ENCODE measurements around the gene PHAF1. TPM values are rescaled to one million over a fixed set of nuclear protein-coding genes. Genes with fewer than 3 reads are reported as not detected.
A peak's percentile ranks its signal among the peaks of the same experiment; 100 is the strongest.

The PHAF1 gene
- polyA plus RNA-seq, 1 donor from 2014 or later, result 14.5 TPM

DNA sequence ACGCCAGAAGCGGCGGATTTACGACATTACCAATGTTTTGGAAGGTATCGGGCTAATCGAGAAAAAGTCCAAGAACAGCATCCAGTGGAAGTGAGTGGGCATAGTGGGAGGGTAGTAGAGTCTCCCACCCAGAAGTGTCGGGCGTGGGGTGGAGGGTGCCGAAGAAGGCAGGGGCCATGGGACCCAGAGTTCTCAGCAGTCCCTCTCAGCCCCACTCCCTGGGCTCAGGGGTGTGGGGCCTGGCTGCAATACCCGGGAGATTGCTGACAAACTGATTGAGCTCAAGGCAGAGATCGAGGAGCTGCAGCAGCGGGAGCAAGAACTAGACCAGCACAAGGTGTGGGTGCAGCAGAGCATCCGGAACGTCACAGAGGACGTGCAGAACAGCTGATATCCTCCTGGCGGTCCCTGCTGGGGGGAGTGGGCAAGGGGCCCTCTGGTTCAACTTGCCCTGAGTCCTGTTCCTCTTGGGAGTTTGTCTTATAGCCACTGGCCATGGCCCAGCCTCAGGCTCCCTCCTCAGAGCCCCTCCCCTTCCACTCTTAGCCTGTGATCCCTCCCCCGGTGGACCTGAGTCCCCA lies 83.1 kb downstream of the PHAF1 start:
- peaks cover 6% of the 10 kb centered on the region for H3K36me3 Mint-ChIP-seq
- H3K4me1 Mint-ChIP-seq, result peaks cover 16 to 22% (median 19%) of the 10 kb centered on the region in 3 donors
- peak overlapping the region; percentile 77 to 96 (median 90) for H3K4me3 Mint-ChIP-seq
- H3K27ac Mint-ChIP-seq, result peak overlapping the region in 2 of 3 donors; percentile 12 to 53
- no peaks in the 10 kb centered on the region for H3K27me3 Mint-ChIP-seq
- no peaks in the 10 kb centered on the region for H3K9me3 Mint-ChIP-seq

GRCh38 chr16:67193536-67193935 lies 83.8 kb downstream of the PHAF1 start:
- Mint-ChIP-seq H3K4me3 (peak overlapping the region; percentile 60 to 96 (median 81)), H3K4me1 (peaks cover 16 to 23% (median 22%) of the 10 kb centered on the region in 3 donors), H3K36me3 (peaks cover 6% of the 10 kb centered on the region)

DNA sequence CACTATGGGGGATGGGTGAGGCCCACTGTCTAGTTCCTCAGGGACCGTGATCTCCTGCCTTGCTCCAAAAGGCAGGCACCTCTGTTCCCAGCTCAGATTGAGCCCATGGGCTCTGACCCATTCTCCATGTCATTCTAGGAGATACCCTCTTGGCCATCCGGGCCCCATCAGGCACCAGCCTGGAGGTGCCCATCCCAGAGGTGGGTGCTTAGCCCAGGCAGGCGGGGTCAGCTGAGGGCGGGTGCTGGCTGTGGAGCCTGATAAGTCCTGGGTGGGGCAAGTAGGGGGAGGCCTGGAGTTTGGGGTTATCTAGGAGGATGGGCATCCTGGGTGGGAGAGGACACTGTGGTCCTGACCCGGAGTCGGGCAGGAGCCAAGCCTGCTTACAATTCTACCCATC lies 84.5 kb downstream of the PHAF1 start:
- Mint-ChIP-seq H3K4me3 (peak overlapping the region in 2 of 4 donors; percentile 77 to 84), H3K36me3 (peaks cover 6% of the 10 kb centered on the region), H3K27me3 (no peaks in the 10 kb centered on the region), H3K4me1 (peaks cover 16 to 23% (median 22%) of the 10 kb centered on the region in 3 donors), H3K27ac (peak overlapping the region in 1 of 3 donors; percentile 57), H3K9me3 (no peaks in the 10 kb centered on the region)

More at GRCh38 chr16:67193536-67193935, 83.8 kb downstream of the PHAF1 start:
- peak overlapping the region; percentile 12 to 46 (median 31) for H3K27ac Mint-ChIP-seq
- H3K9me3 Mint-ChIP-seq, result no peaks in the 10 kb centered on the region
- H3K27me3 Mint-ChIP-seq, result no peaks in the 10 kb centered on the region

DNA sequence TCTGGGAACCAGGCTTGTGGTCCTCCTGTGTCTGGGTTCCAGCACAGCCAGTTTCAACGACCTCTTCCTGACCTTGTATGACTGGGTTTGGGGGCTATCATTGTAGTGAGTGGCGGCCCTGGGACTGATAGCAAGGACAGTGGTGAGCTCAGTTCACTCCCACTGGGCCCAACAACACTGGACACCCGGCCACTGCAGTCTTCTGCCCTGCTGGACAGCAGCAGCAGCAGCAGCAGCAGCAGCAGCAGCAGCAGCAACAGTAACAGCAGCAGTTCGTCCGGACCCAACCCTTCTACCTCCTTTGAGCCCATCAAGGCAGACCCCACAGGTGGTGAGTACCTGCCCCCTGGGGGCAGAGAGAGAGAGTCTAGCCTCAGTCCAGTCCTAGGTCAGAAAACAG lies 85.9 kb downstream of the PHAF1 start:
- Mint-ChIP-seq H3K9me3 (no peaks in the 10 kb centered on the region), H3K27ac (peak overlapping the region in 1 of 3 donors; percentile 28), H3K4me1 (peaks cover 16 to 23% (median 22%) of the 10 kb centered on the region in 3 donors), H3K36me3 (peaks cover 8% of the 10 kb centered on the region), H3K4me3 (peak overlapping the region in 1 of 4 donors; percentile 77), H3K27me3 (no peaks in the 10 kb centered on the region)

DNA sequence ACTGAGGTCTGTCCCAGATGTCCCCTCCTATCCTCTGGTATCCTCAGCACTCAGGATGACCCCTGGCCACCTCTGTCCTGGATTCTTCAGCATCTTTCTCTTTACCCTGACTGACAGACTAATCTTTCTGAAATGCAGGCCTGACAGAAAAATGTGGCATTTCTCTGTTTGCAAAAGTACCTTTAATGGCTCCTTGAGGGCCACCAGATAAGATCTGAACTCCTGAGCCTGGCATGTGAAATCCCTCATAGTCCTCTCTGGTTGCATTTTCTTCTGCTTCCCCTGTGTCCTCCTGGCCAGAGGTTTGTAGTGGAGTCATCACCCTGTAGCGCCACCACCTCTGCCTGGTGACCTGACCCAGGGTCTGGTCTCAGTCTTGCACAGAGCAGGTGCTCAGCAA lies 87.1 kb downstream of the PHAF1 start:
- Mint-ChIP-seq H3K36me3 (peaks cover 8% of the 10 kb centered on the region), H3K4me1 (peaks cover 12 to 16% (median 16%) of the 10 kb centered on the region in 3 donors), H3K4me3 (peak overlapping the region in 1 of 4 donors; percentile 77), H3K9me3 (no peaks in the 10 kb centered on the region), H3K27ac (peak overlapping the region in 1 of 3 donors; percentile 16), H3K27me3 (no peaks in the 10 kb centered on the region)

DNA sequence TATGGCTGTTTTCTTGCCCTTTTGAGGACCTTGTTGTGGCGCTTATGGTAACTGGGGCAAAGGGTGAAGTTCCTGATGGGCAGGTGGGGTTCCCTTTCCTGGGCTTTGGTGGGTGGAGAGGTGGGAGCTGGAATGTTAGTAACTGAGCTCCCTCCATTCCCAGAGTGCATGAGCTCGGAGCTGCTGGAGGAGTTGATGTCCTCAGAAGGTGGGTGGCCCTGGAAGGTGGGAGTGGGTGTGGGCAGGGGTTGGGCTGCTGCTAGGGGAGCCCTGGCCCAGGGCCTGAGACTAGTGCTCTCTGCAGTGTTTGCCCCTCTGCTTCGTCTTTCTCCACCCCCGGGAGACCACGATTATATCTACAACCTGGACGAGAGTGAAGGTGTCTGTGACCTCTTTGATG lies 88.0 kb downstream of the PHAF1 start:
- Mint-ChIP-seq H3K36me3 (peaks cover 8% of the 10 kb centered on the region), H3K27me3 (no peaks in the 10 kb centered on the region), H3K4me1 (peaks cover 9 to 14% (median 14%) of the 10 kb centered on the region in 3 donors), H3K27ac (peak overlapping the region in 2 of 3 donors; percentile 67 to 74), H3K9me3 (no peaks in the 10 kb centered on the region), H3K4me3 (no peak overlapping the region)

Other genes starting within 250 kb of the PHAF1 start
- gene PDP2, start 229.4 kb upstream of the PHAF1 start, polyA plus RNA-seq, result 0.78 TPM
- not detected for gene CDH16, start 191.1 kb upstream of the PHAF1 start, polyA plus RNA-seq
- gene RRAD, start 184.4 kb upstream of the PHAF1 start, polyA plus RNA-seq, result not detected
- gene CIAO2B, start 175.5 kb upstream of the PHAF1 start, polyA plus RNA-seq, result 104 TPM
- 26.9 TPM for gene CES2, start 174.4 kb upstream of the PHAF1 start, polyA plus RNA-seq
- gene CES3, start 148.7 kb upstream of the PHAF1 start, polyA plus RNA-seq, result 0.35 TPM
- gene CES4A, start 121.4 kb upstream of the PHAF1 start, polyA plus RNA-seq, result 1.4 TPM
- gene CBFB, start 80.8 kb upstream of the PHAF1 start, polyA plus RNA-seq, result 43.3 TPM
- gene B3GNT9, start 41.1 kb downstream of the PHAF1 start, polyA plus RNA-seq, result 0.45 TPM
- gene TRADD, start 50.0 kb downstream of the PHAF1 start, polyA plus RNA-seq, result 103 TPM
- 3.7 TPM for gene FBXL8, start 50.0 kb downstream of the PHAF1 start, polyA plus RNA-seq
- gene HSF4, start 54.8 kb downstream of the PHAF1 start, polyA plus RNA-seq, result not detected
- gene NOL3, start 60.6 kb downstream of the PHAF1 start, polyA plus RNA-seq, result not detected
- 0.56 TPM for gene MATCAP1, start 74.0 kb downstream of the PHAF1 start, polyA plus RNA-seq
- gene EXOC3L1, start 80.2 kb downstream of the PHAF1 start, polyA plus RNA-seq, result not detected
- 73.7 TPM for gene E2F4, start 82.2 kb downstream of the PHAF1 start, polyA plus RNA-seq
- gene ELMO3, start 89.2 kb downstream of the PHAF1 start, polyA plus RNA-seq, result 0.35 TPM
- 64.2 TPM for gene TMEM208, start 117.2 kb downstream of the PHAF1 start, polyA plus RNA-seq
- gene FHOD1, start 137.5 kb downstream of the PHAF1 start, polyA plus RNA-seq, result 3.8 TPM
- 0.75 TPM for gene SLC9A5, start 139.0 kb downstream of the PHAF1 start, polyA plus RNA-seq
- gene PLEKHG4, start 169.6 kb downstream of the PHAF1 start, polyA plus RNA-seq, result 0.65 TPM
- gene KCTD19, start 216.8 kb downstream of the PHAF1 start, polyA plus RNA-seq, result not detected
- not detected for gene LRRC36, start 216.9 kb downstream of the PHAF1 start, polyA plus RNA-seq

Data from IgD-negative memory B cell (primary cell).